Choroid plexus epithelial cell (primary cell): ENCODE data around the gene IRF2BP1.
"Not testable (repeated sequence)": the region's sequence is repeated elsewhere in the genome, so short reads cannot be mapped to it uniquely, and the experiment has no call there.

Experiments used
- DNase-seq: peaks from one replicate; pipeline ENCODE4 v3.0.0-alpha.2; 2010; ENCODE audit warnings: low read depth
- H3K4me3 ChIP-seq: 2 replicates; pipeline ENCODE4 v1.5.1; 2011; ENCODE audit warnings: low read depth, mild to moderate bottlenecking, control low read depth, low read length, moderate library complexity
- TF ChIP-seq, protein P1 (sequence below): conservative IDR thresholded peaks from 2 replicates; pipeline ENCODE4 v1.5.1; 2011; ENCODE audit warnings: low read depth, mild to moderate bottlenecking, control low read depth, inconsistent platforms, low read length, moderate library complexity

The IRF2BP1 gene

DNA sequence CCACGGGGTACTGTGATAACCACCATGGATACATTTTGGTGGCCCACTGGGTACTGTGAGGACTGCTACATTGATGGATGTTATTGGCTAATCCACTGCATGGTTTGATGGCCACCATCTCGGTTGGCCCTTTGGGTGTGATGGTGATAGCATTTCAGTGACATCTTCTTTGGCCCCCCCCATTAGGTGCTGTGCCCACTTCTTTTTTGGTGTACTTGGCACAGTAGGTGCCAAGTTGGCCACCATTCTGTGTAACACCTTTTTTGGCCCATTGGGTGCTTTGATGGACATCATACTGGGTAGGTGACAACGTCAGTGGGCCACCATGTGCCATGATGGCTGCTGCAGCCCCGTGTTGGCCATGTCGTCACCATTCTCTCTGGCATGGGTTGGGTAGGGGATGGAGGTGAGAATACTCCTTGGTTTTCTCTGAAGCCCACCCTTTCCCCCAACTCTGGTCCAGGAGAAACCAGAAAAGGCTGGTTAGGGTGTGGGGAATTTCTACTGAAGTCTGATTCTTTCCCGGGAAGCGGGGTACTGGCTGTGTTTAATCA lies 12.6 kb downstream of the IRF2BP1 start:
- no peak overlapping the region for H3K4me3 ChIP-seq
- TF ChIP-seq, protein P1, sequence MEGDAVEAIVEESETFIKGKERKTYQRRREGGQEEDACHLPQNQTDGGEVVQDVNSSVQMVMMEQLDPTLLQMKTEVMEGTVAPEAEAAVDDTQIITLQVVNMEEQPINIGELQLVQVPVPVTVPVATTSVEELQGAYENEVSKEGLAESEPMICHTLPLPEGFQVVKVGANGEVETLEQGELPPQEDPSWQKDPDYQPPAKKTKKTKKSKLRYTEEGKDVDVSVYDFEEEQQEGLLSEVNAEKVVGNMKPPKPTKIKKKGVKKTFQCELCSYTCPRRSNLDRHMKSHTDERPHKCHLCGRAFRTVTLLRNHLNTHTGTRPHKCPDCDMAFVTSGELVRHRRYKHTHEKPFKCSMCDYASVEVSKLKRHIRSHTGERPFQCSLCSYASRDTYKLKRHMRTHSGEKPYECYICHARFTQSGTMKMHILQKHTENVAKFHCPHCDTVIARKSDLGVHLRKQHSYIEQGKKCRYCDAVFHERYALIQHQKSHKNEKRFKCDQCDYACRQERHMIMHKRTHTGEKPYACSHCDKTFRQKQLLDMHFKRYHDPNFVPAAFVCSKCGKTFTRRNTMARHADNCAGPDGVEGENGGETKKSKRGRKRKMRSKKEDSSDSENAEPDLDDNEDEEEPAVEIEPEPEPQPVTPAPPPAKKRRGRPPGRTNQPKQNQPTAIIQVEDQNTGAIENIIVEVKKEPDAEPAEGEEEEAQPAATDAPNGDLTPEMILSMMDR = no peak
- no peak for DNase-seq

DNA sequence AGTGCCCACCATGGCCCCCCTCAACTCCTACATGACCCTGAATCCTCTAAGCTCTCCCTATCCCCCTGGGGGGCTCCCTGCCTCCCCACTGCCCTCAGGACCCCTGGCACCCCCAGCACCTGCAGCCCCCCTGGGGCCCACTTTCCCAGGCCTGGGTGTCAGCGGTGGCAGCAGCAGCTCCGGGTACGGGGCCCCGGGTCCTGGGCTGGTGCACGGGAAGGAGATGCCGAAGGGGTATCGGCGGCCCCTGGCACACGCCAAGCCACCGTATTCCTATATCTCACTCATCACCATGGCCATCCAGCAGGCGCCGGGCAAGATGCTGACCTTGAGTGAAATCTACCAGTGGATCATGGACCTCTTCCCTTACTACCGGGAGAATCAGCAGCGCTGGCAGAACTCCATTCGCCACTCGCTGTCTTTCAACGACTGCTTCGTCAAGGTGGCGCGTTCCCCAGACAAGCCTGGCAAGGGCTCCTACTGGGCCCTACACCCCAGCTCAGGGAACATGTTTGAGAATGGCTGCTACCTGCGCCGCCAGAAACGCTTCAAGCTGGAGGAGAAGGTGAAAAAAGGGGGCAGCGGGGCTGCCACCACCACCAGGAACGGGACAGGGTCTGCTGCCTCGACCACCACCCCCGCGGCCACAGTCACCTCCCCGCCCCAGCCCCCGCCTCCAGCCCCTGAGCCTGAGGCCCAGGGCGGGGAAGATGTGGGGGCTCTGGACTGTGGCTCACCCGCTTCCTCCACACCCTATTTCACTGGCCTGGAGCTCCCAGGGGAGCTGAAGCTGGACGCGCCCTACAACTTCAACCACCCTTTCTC lies 13.6 kb downstream of the IRF2BP1 start:
- TF ChIP-seq, protein P1 = no peak
- DNase-seq = no peak
- H3K4me3 ChIP-seq = no peak overlapping the region

DNA sequence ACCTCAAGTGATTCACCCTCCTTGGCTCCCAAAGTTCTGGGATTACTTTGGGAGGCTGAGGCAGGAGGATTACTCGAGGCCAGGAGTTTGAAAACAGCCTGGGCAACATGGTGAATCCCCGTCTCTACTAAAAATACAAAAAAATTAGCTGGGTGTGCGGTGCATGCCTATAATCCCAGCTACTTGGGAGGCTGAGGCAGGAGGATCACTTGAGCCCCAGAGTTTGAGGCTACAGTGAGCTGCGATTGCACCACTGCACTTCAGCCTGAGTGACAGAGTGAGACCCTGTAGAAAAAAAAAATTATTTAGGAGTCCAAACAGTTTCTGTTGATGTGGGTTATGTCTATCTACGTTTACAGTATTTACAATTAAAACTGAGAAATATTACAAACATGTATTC lies 15.1 kb downstream of the IRF2BP1 start:
- TF ChIP-seq, protein P1 = no peak
- no peak for DNase-seq
- no peak overlapping the region for H3K4me3 ChIP-seq

DNA sequence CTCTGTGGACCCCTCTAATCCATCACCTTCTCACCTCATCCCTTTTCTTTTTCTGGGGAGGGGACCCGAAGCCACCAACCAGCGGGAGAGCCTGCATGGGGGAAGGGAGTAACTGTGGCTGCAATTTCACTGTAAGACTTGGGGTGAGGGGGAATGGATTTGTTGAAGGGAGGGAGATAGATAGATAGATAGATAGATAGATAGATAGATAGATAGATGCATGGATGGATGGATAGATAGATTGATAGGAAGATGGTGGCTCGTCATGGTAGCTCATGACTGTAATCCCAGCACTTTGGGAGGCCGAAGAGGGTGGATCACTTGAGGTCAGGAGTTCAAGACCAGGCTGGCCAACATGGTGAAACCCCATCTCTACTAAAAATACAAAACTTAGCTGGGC lies 18.7 kb downstream of the IRF2BP1 start:
- not testable (repeated sequence) for H3K4me3 ChIP-seq, DNase-seq

DNA sequence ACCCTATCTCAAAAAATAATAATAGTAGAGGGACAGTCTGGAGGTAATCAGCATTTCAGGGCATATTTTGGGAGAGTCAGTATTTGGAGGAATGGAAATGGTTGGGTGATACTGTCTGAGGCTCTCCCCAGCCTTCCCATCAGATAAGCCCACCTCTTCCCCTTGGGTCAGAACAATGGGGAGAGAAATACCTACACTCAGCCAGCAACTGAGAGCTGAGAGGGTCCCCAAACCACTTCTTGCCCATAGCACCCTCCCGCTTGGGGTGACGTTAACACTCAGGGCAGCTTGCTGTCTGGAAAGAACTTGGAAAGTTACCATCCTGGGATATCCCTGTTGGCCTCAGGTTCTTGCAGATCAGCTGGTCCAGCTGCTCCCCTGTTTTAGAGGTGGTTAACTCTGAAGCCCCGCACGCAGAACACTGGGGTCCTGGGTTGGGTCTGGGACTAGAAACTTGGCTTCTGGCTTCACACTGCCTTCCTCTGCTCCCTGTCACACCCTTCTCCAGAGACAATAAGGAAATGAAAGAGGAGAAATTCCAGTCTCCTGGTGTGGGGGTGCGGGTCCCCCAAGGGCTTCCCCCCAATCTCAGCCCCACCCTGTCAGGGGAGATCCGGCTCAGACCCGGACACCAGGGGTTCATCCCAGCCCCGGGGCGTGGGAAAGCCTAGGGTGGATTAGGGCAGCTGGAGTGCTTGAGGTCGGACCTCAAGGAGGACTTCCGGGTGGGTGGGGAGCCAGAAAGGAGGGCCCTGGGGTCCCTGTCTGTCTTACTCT lies 19.4 kb downstream of the IRF2BP1 start:
- TF ChIP-seq, protein P1 = no peak
- DNase-seq = no peak
- H3K4me3 ChIP-seq = no peak overlapping the region

DNA sequence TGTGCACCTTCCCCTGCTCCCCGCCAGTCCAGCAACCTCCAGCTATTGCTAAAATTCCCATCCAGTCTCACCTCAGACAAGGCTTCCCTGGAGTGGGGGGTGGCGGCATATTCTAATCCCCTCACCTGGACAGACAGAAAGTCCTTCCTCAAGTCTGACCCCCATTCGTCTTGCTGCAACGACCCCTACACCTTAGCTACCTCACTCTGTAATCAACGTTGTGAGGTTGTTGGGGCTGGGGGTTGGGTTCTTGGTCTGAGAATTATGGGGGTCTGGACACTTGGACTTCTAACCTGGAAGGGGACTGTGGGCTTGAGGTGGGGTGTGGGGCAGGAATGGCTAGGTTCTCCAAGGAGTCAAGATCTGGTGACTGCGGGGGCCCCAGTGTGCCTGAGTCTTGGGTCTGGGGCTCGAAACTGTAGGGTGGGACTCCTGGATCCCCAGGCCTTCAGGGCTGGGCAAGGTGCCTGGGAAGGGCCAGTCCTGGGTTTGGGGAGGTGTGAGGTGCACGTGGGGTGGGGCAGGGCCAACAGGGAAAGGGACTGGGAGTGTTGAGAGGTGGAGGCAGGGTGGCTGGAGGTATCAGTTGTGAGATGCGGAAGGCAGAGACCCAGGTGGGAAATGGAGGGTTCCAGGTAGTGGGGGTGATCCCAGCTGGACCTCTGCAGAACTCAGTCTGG lies 20.5 kb downstream of the IRF2BP1 start:
- TF ChIP-seq, protein P1 = no peak
- DNase-seq = no peak
- no peak overlapping the region for H3K4me3 ChIP-seq

DNA sequence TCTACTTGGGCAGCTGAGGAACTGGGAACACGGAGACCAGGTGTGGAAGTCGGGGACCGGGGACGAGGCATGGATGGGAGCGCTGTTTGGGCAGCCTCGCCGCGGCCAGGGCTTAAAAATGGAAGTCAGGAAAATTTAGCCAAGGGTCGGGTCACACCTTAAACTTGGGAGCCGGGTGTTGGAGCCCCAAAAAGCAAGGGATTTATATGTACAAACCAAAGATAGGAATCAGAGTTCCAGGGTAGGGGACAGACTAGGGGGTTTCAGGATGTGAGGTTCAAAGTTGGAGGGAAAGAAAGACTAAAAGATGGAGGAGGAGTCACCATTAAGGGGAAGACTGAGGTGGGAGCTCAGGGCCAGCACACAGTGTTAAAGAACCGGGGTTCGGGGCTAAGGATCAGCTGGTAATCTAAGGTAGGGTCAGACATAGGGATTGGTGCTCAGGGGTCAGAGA lies 21.3 kb downstream of the IRF2BP1 start:
- TF ChIP-seq, protein P1 = no peak
- no peak overlapping the region for H3K4me3 ChIP-seq
- no peak for DNase-seq
